GM18517 (cell line): ENCODE results near the gene TUSC2.

ENCODE experiments used
- ATAC-seq: cut with Tn5 transposase; IDR thresholded peaks from one replicate; pipeline ENCODE4 v1.9.1; 2021; ENCODE audit warnings: mild to moderate bottlenecking, moderate library complexity; ENCODE audit not compliant: unreplicated experiment

Gene TUSC2

GRCh38 chr3:50337175-50337861 is 9.3 kb upstream of the TUSC2 start:
- peak; percentile 82 for ATAC-seq

GRCh38 chr3:50336452-50337174 is 8.6 kb upstream of the TUSC2 start:
- peak; percentile 2 for ATAC-seq

- no peak for ATAC-seq
These were observed 6.5 kb upstream of the TUSC2 start for GRCh38 chr3:50334339-50335075.

- no peak for ATAC-seq
These were observed 5.8 kb upstream of the TUSC2 start for GRCh38 chr3:50333744-50334328.

GRCh38 chr3:50331364-50331907 is 3.4 kb upstream of the TUSC2 start:
- no peak for ATAC-seq

GRCh38 chr3:50330330-50330729 is 2.3 kb upstream of the TUSC2 start:
- ATAC-seq, result no peak

- ATAC-seq, result no peak
These were observed 894 bp downstream of the TUSC2 start for GRCh38 chr3:50327129-50327528.

GRCh38 chr3:50326182-50326541 is 1.9 kb downstream of the TUSC2 start:
- no peak for ATAC-seq

GRCh38 chr3:50325497-50326181 is 2.4 kb downstream of the TUSC2 start:
- ATAC-seq, result no peak

- no peak for ATAC-seq
These were observed 2.9 kb downstream of the TUSC2 start for GRCh38 chr3:50325113-50325480.

- ATAC-seq, result no peak
These were observed 3.5 kb downstream of the TUSC2 start for GRCh38 chr3:50324351-50325112.

- no peak for ATAC-seq
These were observed 4.3 kb downstream of the TUSC2 start for GRCh38 chr3:50323614-50324199.

GRCh38 chr3:50323092-50323600 is 4.9 kb downstream of the TUSC2 start:
- no peak for ATAC-seq

- ATAC-seq, result no peak
These were observed 5.5 kb downstream of the TUSC2 start, which contains the start of gene HYAL2 for GRCh38 chr3:50322386-50323091. TSS of gene HYAL2 (minus strand) at chr3:50322745. CDS start at chr3:50320489, 2,256 bp downstream.

- ATAC-seq, result no peak
These were observed 6.0 kb downstream of the TUSC2 start for GRCh38 chr3:50322115-50322385.

- peak; percentile 65 for ATAC-seq
These were observed 6.5 kb downstream of the TUSC2 start for GRCh38 chr3:50321336-50322114.

GRCh38 chr3:50320853-50321335 is 7.1 kb downstream of the TUSC2 start:
- peak; percentile 48 for ATAC-seq
